GM10266 (cell line): ENCODE measurements around the gene MAP2K5.

Experiments used
- DNase-seq: peaks from one replicate; pipeline ENCODE4 v3.0.0; 2012; ENCODE audit errors: extremely low spot score
- CTCF ChIP-seq: IDR thresholded peaks from 2 replicates; pipeline ENCODE4 v1.5.1; 2012; ENCODE audit warnings: mild to moderate bottlenecking, low read depth; ENCODE audit not compliant: control insufficient read depth, insufficient read depth; ENCODE audit errors: missing control alignments

The MAP2K5 gene

GRCh38 chr15:67812241-67812644 is 269.7 kb downstream of the MAP2K5 start:
- TF ChIP-seq CTCF, result no peak
- no peak for DNase-seq

DNA sequence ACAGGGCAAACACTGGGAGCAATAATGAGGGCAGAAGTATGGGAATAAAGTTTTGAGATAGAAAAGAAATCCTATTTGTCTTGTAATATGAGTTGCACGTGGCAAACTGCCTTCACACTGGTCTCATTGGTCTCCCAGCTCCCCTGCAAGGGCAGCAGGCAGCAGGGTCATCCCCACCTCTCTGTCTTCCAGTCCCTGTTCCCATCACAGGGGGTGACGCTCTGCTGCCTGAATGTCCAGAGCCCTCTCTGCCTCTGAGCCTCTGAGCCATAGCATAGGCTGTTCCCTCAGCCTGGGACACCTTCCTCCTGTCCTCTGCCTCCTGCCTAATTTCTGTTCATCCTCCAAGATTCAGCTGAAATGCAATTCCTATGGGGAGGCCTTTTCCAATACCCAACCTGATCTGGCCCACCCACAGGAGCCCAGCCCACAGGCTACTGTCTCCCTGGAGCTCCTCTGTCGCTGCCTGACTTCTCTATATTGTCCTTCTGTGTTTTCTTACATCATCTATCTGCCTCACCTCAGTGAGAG is 270.7 kb downstream of the MAP2K5 start:
- no peak for DNase-seq
- TF ChIP-seq CTCF, result no peak

- no peak for TF ChIP-seq CTCF
- DNase-seq, result no peak
Measured at GRCh38 chr15:67815036-67815592, 272.6 kb downstream of the MAP2K5 start.

DNA sequence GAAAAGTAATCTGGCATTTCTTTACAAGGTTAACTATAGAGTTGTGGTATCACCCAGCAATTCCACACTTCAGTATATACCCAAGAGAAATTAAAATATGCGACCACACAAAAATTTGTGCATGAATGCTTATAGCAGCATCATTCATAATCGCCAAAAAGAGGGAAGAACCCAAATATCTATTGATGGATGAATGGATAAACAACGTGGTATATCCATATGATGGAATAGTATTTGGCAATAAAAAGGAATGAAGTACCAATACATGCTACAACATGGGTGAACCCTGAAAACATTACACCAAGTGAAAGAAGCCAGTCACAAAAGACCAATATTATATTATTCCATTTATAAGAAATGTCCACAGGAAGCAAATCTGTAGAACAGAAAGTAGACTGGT is 274.2 kb downstream of the MAP2K5 start:
- DNase-seq, result no peak
- no peak for TF ChIP-seq CTCF

GRCh38 chr15:67818464-67818863 is 276.0 kb downstream of the MAP2K5 start:
- TF ChIP-seq CTCF, result no peak

GRCh38 chr15:67819636-67820035 is 277.1 kb downstream of the MAP2K5 start:
- no peak for DNase-seq

More at GRCh38 chr15:67818464-67818863, 276.0 kb downstream of the MAP2K5 start:
- DNase-seq, result no peak

More at GRCh38 chr15:67819636-67820035, 277.1 kb downstream of the MAP2K5 start:
- TF ChIP-seq CTCF, result no peak
